Measurements from ENCODE around the gene SF3B4.
A peak's percentile ranks its signal among the peaks of the same experiment; 100 is the strongest.

SF3B4 gene, protein sequence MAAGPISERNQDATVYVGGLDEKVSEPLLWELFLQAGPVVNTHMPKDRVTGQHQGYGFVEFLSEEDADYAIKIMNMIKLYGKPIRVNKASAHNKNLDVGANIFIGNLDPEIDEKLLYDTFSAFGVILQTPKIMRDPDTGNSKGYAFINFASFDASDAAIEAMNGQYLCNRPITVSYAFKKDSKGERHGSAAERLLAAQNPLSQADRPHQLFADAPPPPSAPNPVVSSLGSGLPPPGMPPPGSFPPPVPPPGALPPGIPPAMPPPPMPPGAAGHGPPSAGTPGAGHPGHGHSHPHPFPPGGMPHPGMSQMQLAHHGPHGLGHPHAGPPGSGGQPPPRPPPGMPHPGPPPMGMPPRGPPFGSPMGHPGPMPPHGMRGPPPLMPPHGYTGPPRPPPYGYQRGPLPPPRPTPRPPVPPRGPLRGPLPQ

GRCh38 chr1:149927563-149928400, at the start of gene SF3B4:
Gene SF3B4, minus strand, starts transcription at chr1:149927803. Its CDS starts 44 bp downstream, at chr1:149927759.
- Histone ChIP-seq H3K36me3 (ENCODE audit: insufficient read depth, low read length) (peaks cover 42% of the 10 kb centered on the region), H3K79me2 (ENCODE audit: insufficient read depth, low read length) (peaks cover 8% of the 10 kb centered on the region), H3K27ac (ENCODE audit: low read depth, low read length, poor library complexity, severe bottlenecking) (peak within 1 kb of the TSS; percentile 83), H3K9me3 (ENCODE audit: low read length) (no peaks in the 10 kb centered on the region), H3K4me1 (ENCODE audit: insufficient read depth, low read length, severe bottlenecking) (peaks cover 23% of the 10 kb centered on the region), H2AFZ (ENCODE audit: low read length) (no peak within 1 kb of the TSS), H3K4me2 (ENCODE audit: low read length) (peak within 1 kb of the TSS; percentile 81), H3K9me2 (ENCODE audit: low read depth, low read length) (no peaks in the 10 kb centered on the region), H3K9ac (ENCODE audit: low read length) (peak within 1 kb of the TSS; percentile 86), H4K20me1 (ENCODE audit: insufficient read depth, low read length) (no peaks in the 10 kb centered on the region), H3K27me3 (ENCODE audit: insufficient read depth, low read length) (no peaks in the 10 kb centered on the region), H3F3A (ENCODE audit: insufficient read depth, low read length) (no peaks in the 10 kb centered on the region), H3K4me3 (ENCODE audit: low read depth, low read length, poor library complexity, severe bottlenecking) (peak within 1 kb of the TSS; percentile 89)
- TF ChIP-seq EZH2 (IDR thresholded peaks at IDR 0.05; ENCODE audit: borderline replicate concordance, low read length), result no peak
- TF ChIP-seq, protein P1, sequence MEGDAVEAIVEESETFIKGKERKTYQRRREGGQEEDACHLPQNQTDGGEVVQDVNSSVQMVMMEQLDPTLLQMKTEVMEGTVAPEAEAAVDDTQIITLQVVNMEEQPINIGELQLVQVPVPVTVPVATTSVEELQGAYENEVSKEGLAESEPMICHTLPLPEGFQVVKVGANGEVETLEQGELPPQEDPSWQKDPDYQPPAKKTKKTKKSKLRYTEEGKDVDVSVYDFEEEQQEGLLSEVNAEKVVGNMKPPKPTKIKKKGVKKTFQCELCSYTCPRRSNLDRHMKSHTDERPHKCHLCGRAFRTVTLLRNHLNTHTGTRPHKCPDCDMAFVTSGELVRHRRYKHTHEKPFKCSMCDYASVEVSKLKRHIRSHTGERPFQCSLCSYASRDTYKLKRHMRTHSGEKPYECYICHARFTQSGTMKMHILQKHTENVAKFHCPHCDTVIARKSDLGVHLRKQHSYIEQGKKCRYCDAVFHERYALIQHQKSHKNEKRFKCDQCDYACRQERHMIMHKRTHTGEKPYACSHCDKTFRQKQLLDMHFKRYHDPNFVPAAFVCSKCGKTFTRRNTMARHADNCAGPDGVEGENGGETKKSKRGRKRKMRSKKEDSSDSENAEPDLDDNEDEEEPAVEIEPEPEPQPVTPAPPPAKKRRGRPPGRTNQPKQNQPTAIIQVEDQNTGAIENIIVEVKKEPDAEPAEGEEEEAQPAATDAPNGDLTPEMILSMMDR (IDR thresholded peaks at IDR 0.05; ENCODE audit: low read length), result no peak

DNA sequence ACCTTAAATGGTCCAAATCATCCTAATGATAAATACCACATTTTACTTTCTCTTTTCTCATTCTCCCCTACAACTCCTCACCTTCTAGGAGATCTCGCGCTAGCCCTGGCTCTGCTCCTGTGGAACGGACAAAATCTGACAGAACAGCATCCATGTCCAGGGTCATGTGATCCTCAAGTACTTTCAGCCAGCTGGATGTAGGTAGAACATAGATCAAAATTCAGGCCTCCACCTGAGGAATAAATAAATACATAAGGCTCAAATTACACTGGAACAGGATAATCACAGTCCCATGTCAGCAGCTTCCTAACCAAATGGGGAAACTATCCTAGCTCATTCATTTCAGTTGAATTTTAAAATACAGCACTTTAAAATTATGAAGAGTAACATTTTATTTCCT, 49.7 kb upstream of the SF3B4 start:
- TF ChIP-seq, protein P1 (IDR thresholded peaks at IDR 0.05; ENCODE audit: low read length), result no peak
- TF ChIP-seq EZH2 (IDR thresholded peaks at IDR 0.05; ENCODE audit: borderline replicate concordance, low read length), result no peak
- Histone ChIP-seq H3K4me2 (ENCODE audit: low read length) (no peak overlapping the region), H3K36me3 (ENCODE audit: insufficient read depth, low read length) (no peaks in the 10 kb centered on the region), H4K20me1 (ENCODE audit: insufficient read depth, low read length) (no peaks in the 10 kb centered on the region), H3K27ac (ENCODE audit: low read depth, low read length, poor library complexity, severe bottlenecking) (no peak overlapping the region), H3K9ac (ENCODE audit: low read length) (no peak overlapping the region), H2AFZ (ENCODE audit: low read length) (no peak overlapping the region), H3K4me1 (ENCODE audit: insufficient read depth, low read length, severe bottlenecking) (no peaks in the 10 kb centered on the region), H3K4me3 (ENCODE audit: low read depth, low read length, poor library complexity, severe bottlenecking) (no peak overlapping the region), H3K9me3 (ENCODE audit: low read length) (no peaks in the 10 kb centered on the region), H3K27me3 (ENCODE audit: insufficient read depth, low read length) (no peaks in the 10 kb centered on the region), H3F3A (ENCODE audit: insufficient read depth, low read length) (no peaks in the 10 kb centered on the region), H3K9me2 (ENCODE audit: low read depth, low read length) (no peaks in the 10 kb centered on the region), H3K79me2 (ENCODE audit: insufficient read depth, low read length) (no peaks in the 10 kb centered on the region)

DNA sequence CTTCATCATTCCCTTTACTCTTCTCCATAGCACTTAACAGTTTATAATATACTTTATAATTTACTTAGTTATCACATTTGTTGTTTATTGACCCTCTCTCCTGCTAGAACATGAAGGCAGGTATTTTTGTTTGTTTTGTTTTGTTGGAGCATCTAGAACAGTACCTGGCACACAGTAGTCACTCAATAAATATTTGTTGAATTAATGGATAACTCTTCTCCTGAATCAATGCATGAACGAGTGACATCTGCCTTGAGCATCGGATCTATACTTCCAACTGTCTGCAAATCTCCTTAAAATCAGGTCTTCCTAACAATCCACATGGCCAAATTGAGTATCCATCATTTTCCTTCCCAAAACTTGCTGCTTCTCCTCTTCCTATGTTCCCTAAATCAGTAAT, 44.9 kb upstream of the SF3B4 start:
- no peaks in the 10 kb centered on the region for H3K79me2 ChIP-seq (ENCODE audit: insufficient read depth, low read length)
- H3K4me1 ChIP-seq (ENCODE audit: insufficient read depth, low read length, severe bottlenecking), result no peaks in the 10 kb centered on the region
- H3K4me3 ChIP-seq (ENCODE audit: low read depth, low read length, poor library complexity, severe bottlenecking), result no peak overlapping the region
- no peak overlapping the region for H3K9ac ChIP-seq (ENCODE audit: low read length)
- no peaks in the 10 kb centered on the region for H3K36me3 ChIP-seq (ENCODE audit: insufficient read depth, low read length)
- H3K9me2 ChIP-seq (ENCODE audit: low read depth, low read length), result no peaks in the 10 kb centered on the region
- no peaks in the 10 kb centered on the region for H3F3A ChIP-seq (ENCODE audit: insufficient read depth, low read length)
- no peak overlapping the region for H3K27ac ChIP-seq (ENCODE audit: low read depth, low read length, poor library complexity, severe bottlenecking)
- H3K4me2 ChIP-seq (ENCODE audit: low read length), result no peak overlapping the region
- no peaks in the 10 kb centered on the region for H3K9me3 ChIP-seq (ENCODE audit: low read length)
- no peaks in the 10 kb centered on the region for H3K27me3 ChIP-seq (ENCODE audit: insufficient read depth, low read length)
- H4K20me1 ChIP-seq (ENCODE audit: insufficient read depth, low read length), result no peaks in the 10 kb centered on the region
- H2AFZ ChIP-seq (ENCODE audit: low read length), result no peak overlapping the region
- no peak for TF ChIP-seq EZH2 (IDR thresholded peaks at IDR 0.05; ENCODE audit: borderline replicate concordance, low read length)
- TF ChIP-seq, protein P1 (IDR thresholded peaks at IDR 0.05; ENCODE audit: low read length), result no peak

Data from OCI-LY1 (cell line).